NCI-H345 treated with DMSO at 0.1 percent for 48 hours (cell line): Measurements from ENCODE around the gene MYO1F.
"Not testable (repeated sequence)": the region's sequence is repeated elsewhere in the genome, so short reads cannot be mapped to it uniquely, and the experiment has no call there.

Experiments used
- DNase-seq: peaks from one replicate; lab custom pipeline; 2025; ENCODE audit not compliant: unreplicated experiment; lab: John Stamatoyannopoulos, UW

Gene MYO1F

GRCh38 chr19:8519388-8519787 is 57.9 kb downstream of the MYO1F start:
- DNase-seq = no peak

GRCh38 chr19:8518536-8518935 is 58.7 kb downstream of the MYO1F start:
- no peak for DNase-seq

- no peak for DNase-seq
These were observed 59.4 kb downstream of the MYO1F start for GRCh38 chr19:8517551-8518442.

- DNase-seq = no peak
These were observed 61.9 kb downstream of the MYO1F start for GRCh38 chr19:8515317-8515716.

- DNase-seq = not testable (repeated sequence)
These were observed 62.7 kb downstream of the MYO1F start for GRCh38 chr19:8514505-8515009.

GRCh38 chr19:8513687-8514504 is 63.3 kb downstream of the MYO1F start, which contains the start of gene ZNF414:
TSS of gene ZNF414 (minus strand) at chr19:8514167. CDS start at chr19:8514046, 121 bp downstream.
- DNase-seq = peak; percentile 89

- no peak for DNase-seq
These were observed 64.1 kb downstream of the MYO1F start for GRCh38 chr19:8513036-8513686.

- no peak for DNase-seq
These were observed 64.9 kb downstream of the MYO1F start for GRCh38 chr19:8512115-8512967.

- DNase-seq = no peak
These were observed 65.6 kb downstream of the MYO1F start for GRCh38 chr19:8511573-8512101.

- no peak for DNase-seq
These were observed 66.6 kb downstream of the MYO1F start for GRCh38 chr19:8510589-8511115.

- no peak for DNase-seq
These were observed 70.8 kb downstream of the MYO1F start for GRCh38 chr19:8506402-8506957.

- DNase-seq = peak; percentile 40
These were observed 71.4 kb downstream of the MYO1F start for GRCh38 chr19:8505680-8506401.

- DNase-seq = no peak
These were observed 72.3 kb downstream of the MYO1F start for GRCh38 chr19:8504919-8505318.

GRCh38 chr19:8504171-8504570 is 73.1 kb downstream of the MYO1F start:
- DNase-seq = no peak

- no peak for DNase-seq
These were observed 73.7 kb downstream of the MYO1F start for GRCh38 chr19:8503510-8503909.

- DNase-seq = no peak
These were observed 75.3 kb downstream of the MYO1F start for GRCh38 chr19:8501981-8502380.

GRCh38 chr19:8501516-8501915 is 75.7 kb downstream of the MYO1F start:
- DNase-seq = no peak

GRCh38 chr19:8500158-8500557 is 77.1 kb downstream of the MYO1F start:
- DNase-seq = no peak
